GM23338 (cell line): Measurements from ENCODE around the gene SYNE1. TPM values are rescaled to one million over a fixed set of nuclear protein-coding genes. Genes with fewer than 3 reads are reported as not detected.

ENCODE experiments used
- ATAC-seq: fragments of 200-7000 bp; cut with Tn5 transposase; 3 replicates; pipeline ENCODE4 v1.9.1; 2020
- DNase-seq: peaks from one replicate; pipeline ENCODE4 v3.0.0-alpha.2; 2015; ENCODE audit warnings: low spot score
- H2AFZ ChIP-seq: fragments of 200-600 bp; sonication (generic); 2 replicates; pipeline ENCODE4 v1.8.0; 2016; ENCODE audit warnings: antibody characterized with exemption, mild to moderate bottlenecking, moderate library complexity
- H3F3A ChIP-seq: fragments of 200-600 bp; sonication (generic); replicated peaks from 2 replicates; pipeline ENCODE4 v1.8.0; 2017; ENCODE audit warnings: antibody characterized with exemption, mixed run types, low read depth
- H3K27ac ChIP-seq: fragments of 200-600 bp; sonication (generic); 2 replicates; pipeline ENCODE4 v1.6.1; 2016; ENCODE audit warnings: low read depth
- H3K27me3 ChIP-seq: fragments of 200-600 bp; sonication (generic); 2 replicates; pipeline ENCODE4 v1.8.0; 2016; ENCODE audit warnings: mild to moderate bottlenecking, mixed run types, moderate library complexity; ENCODE audit not compliant: insufficient read depth
- H3K36me3 ChIP-seq: fragments of 200-600 bp; sonication (generic); 2 replicates; pipeline ENCODE4 v1.8.0; 2016; ENCODE audit warnings: mild to moderate bottlenecking; ENCODE audit not compliant: insufficient read depth
- H3K4me1 ChIP-seq: fragments of 200-600 bp; sonication (generic); 2 replicates; pipeline ENCODE4 v1.8.0; 2016; ENCODE audit warnings: mild to moderate bottlenecking, moderate library complexity; ENCODE audit not compliant: insufficient read depth
- H3K4me2 ChIP-seq: fragments of 200-600 bp; sonication (generic); 2 replicates; pipeline ENCODE4 v1.7.1; 2017; ENCODE audit warnings: mixed run types
- H3K4me3 ChIP-seq: fragments of 200-600 bp; sonication (generic); 2 replicates; pipeline ENCODE4 v1.6.1; 2016; ENCODE audit warnings: mixed run types
- H3K79me2 ChIP-seq: fragments of 200-600 bp; sonication (generic); replicated peaks from 2 replicates; pipeline ENCODE4 v1.8.0; 2017; ENCODE audit warnings: mild to moderate bottlenecking; ENCODE audit not compliant: insufficient read depth
- H3K9me2 ChIP-seq: fragments of 200-600 bp; sonication (generic); 2 replicates; pipeline ENCODE4 v1.8.0; 2017; ENCODE audit not compliant: insufficient read depth
- H4K20me1 ChIP-seq: fragments of 200-600 bp; sonication (generic); replicated peaks from 2 replicates; pipeline ENCODE4 v1.8.0; 2017; ENCODE audit warnings: mild to moderate bottlenecking; ENCODE audit not compliant: insufficient read depth
- H3K27ac Mint-ChIP-seq: 2 replicates; pipeline ENCODE4 v1.8.0; 2020; ENCODE audit warnings: inconsistent platforms, mild to moderate bottlenecking, moderate library complexity, mixed read lengths
- H3K27me3 Mint-ChIP-seq: 3 replicates; pipeline ENCODE4 v1.8.0; 2022; ENCODE audit warnings: low read depth, mild to moderate bottlenecking, moderate library complexity, mixed read lengths, inconsistent platforms; ENCODE audit not compliant: insufficient read depth, poor library complexity
- H3K36me3 Mint-ChIP-seq: 3 replicates; pipeline ENCODE4 v1.8.0; 2021; ENCODE audit warnings: low read depth, mild to moderate bottlenecking, inconsistent platforms, moderate library complexity, mixed read lengths
- H3K4me1 Mint-ChIP-seq: 3 replicates; pipeline ENCODE4 v1.8.0; 2020; ENCODE audit warnings: mild to moderate bottlenecking, inconsistent platforms, mixed read lengths
- H3K4me3 Mint-ChIP-seq: 3 replicates; pipeline ENCODE4 v1.8.0; 2021; ENCODE audit warnings: moderate library complexity, mild to moderate bottlenecking, inconsistent platforms, mixed read lengths
- H3K9me3 Mint-ChIP-seq: 3 replicates; pipeline ENCODE4 v1.8.0; 2020; ENCODE audit warnings: moderate library complexity, mild to moderate bottlenecking, inconsistent platforms, mixed read lengths
- CREB1 ChIP-seq: fragments of 250-450 bp; sonication (Bioruptor Pico); IDR thresholded peaks from 2 replicates; pipeline ENCODE4 v1.5.0; 2020; ENCODE audit warnings: low read depth, mild to moderate bottlenecking, moderate library complexity
- CTCF ChIP-seq, 2 experiments: fragments of 200-600 bp in 1 of 2; sonication (generic) in 1 of 2; conservative IDR thresholded peaks; 2 replicates each; pipeline versions ENCODE4 v1.5.1 to v1.6.1; 2016 to 2017; ENCODE audit warnings: antibody characterized with exemption in 2 of 2, low read depth in 2 of 2, mild to moderate bottlenecking in 2 of 2, moderate library complexity in 1 of 2
- EZH2 ChIP-seq: fragments of 200-600 bp; sonication (generic); IDR thresholded peaks from one replicate; pipeline ENCODE4 v1.8.0; 2017; ENCODE audit warnings: antibody characterized with exemption, mild to moderate bottlenecking, low read depth; ENCODE audit not compliant: unreplicated experiment
- EZH2phosphoT487 ChIP-seq: fragments of 200-600 bp; sonication (generic); IDR thresholded peaks from one replicate; pipeline ENCODE4 v1.8.1; 2018; ENCODE audit warnings: antibody characterized with exemption; ENCODE audit not compliant: unreplicated experiment
- JUNB ChIP-seq: IDR thresholded peaks from one replicate; pipeline ENCODE4 v1.6.1; 2016; ENCODE audit warnings: antibody characterized with exemption; ENCODE audit not compliant: unreplicated experiment
- NANOG ChIP-seq: IDR thresholded peaks from 2 replicates; pipeline ENCODE4 v1.6.1; 2016; ENCODE audit warnings: antibody characterized with exemption, borderline replicate concordance
- POLR2AphosphoS5 ChIP-seq: IDR thresholded peaks from 2 replicates; pipeline ENCODE4 v1.6.1; 2016; ENCODE audit warnings: antibody characterized with exemption, low read depth
- REST ChIP-seq: IDR thresholded peaks from one replicate; pipeline ENCODE4 v1.6.1; 2018; ENCODE audit warnings: antibody characterized with exemption; ENCODE audit not compliant: unreplicated experiment
- STAT1 ChIP-seq: IDR thresholded peaks from one replicate; pipeline ENCODE4 v1.6.1; 2016; ENCODE audit warnings: antibody characterized with exemption; ENCODE audit not compliant: unreplicated experiment
- ZNF114 ChIP-seq: fragments of 250-450 bp; sonication (Bioruptor Pico); IDR thresholded peaks from 2 replicates; pipeline ENCODE4 v1.5.0; 2020; ENCODE audit warnings: mild to moderate bottlenecking, moderate library complexity
- ZNF331 ChIP-seq: fragments of 250-450 bp; sonication (Bioruptor Pico); IDR thresholded peaks from 2 replicates; pipeline ENCODE4 v1.5.0; 2020; ENCODE audit warnings: low read depth, mild to moderate bottlenecking, moderate library complexity
- polyA plus RNA-seq: library from polyadenylated mRNA; unstranded; fragments of >200 nt; fragmentation: Nextera tagmentation; extraction: Ambion mirVana; gene quantifications from 2 replicates; pipeline ENCODE4 v1.2.1, GENCODE V29; 2016
- total RNA-seq: library from RNA; depleted of rRNA; stranded (reverse); fragments of >200 nt; shearing (Covaris generic); gene quantifications from 2 replicates; pipeline ENCODE4 v1.2.3, GENCODE V29; 2014
- TF ChIP-seq, protein P1 (sequence below): fragments of 250-450 bp; sonication (Bioruptor Pico); IDR thresholded peaks from 2 replicates; pipeline ENCODE4 v1.5.0; 2020; ENCODE audit warnings: mild to moderate bottlenecking, moderate library complexity
- TF ChIP-seq, protein P2 (sequence below): IDR thresholded peaks from 2 replicates; pipeline ENCODE4 v1.6.1; 2016; ENCODE audit warnings: antibody characterized with exemption

Gene SYNE1
- total and polyA plus RNA-seq, 2 experiments from 2014 or later, result 3.9 to 13.6 TPM

DNA sequence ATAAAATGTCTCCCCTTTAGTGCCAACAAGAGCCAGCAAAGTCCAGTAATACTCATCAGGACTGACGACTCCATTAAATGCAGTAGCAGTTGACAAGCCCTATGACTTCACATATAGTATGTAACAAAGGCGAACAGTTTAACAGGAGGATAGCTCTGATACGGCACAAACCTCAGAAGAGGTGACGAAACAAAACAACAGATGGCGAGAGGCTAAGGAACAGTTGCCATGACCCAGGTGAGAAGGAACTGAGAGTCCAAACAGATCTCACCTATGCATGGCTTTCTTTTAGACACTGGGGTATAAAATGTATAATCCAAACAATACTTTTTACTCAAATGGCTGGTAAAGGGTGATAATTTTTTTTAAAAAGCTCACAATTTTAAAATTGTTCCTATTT lies 37.1 kb downstream of the SYNE1 start:
- Histone ChIP-seq H4K20me1 (no peaks in the 10 kb centered on the region), H3K27me3 (no peaks in the 10 kb centered on the region), H2AFZ (no peak overlapping the region), H3K79me2 (no peaks in the 10 kb centered on the region), H3K4me3 (no peak overlapping the region), H3K36me3 (no peaks in the 10 kb centered on the region), H3K4me2 (no peak overlapping the region), H3K4me1 (no peaks in the 10 kb centered on the region), H3F3A (no peaks in the 10 kb centered on the region), H3K27ac (no peak overlapping the region), H3K9me2 (peaks cover 6% of the 10 kb centered on the region; the same call in 1 of the 2 replicates)
- ATAC-seq (no peak), DNase-seq (no peak)
- Mint-ChIP-seq H3K27ac (no peak overlapping the region), H3K4me3 (no peak overlapping the region), H3K9me3 (no peaks in the 10 kb centered on the region), H3K4me1 (peaks cover 18% of the 10 kb centered on the region), H3K36me3 (no peaks in the 10 kb centered on the region), H3K27me3 (no peaks in the 10 kb centered on the region)
- TF ChIP-seq STAT1 (no peak), POLR2AphosphoS5 (no peak), REST (no peak), CTCF (conservative IDR thresholded peaks at IDR 0.05; ENCODE audit: low read depth in 2 of 2) (no peak), NANOG (no peak), EZH2 (no peak), JUNB (no peak), ZNF331 (no peak), CREB1 (CRISPR knock-in tag) (no peak), ZNF114 (no peak), EZH2phosphoT487 (no peak)
- TF ChIP-seq, protein P1, sequence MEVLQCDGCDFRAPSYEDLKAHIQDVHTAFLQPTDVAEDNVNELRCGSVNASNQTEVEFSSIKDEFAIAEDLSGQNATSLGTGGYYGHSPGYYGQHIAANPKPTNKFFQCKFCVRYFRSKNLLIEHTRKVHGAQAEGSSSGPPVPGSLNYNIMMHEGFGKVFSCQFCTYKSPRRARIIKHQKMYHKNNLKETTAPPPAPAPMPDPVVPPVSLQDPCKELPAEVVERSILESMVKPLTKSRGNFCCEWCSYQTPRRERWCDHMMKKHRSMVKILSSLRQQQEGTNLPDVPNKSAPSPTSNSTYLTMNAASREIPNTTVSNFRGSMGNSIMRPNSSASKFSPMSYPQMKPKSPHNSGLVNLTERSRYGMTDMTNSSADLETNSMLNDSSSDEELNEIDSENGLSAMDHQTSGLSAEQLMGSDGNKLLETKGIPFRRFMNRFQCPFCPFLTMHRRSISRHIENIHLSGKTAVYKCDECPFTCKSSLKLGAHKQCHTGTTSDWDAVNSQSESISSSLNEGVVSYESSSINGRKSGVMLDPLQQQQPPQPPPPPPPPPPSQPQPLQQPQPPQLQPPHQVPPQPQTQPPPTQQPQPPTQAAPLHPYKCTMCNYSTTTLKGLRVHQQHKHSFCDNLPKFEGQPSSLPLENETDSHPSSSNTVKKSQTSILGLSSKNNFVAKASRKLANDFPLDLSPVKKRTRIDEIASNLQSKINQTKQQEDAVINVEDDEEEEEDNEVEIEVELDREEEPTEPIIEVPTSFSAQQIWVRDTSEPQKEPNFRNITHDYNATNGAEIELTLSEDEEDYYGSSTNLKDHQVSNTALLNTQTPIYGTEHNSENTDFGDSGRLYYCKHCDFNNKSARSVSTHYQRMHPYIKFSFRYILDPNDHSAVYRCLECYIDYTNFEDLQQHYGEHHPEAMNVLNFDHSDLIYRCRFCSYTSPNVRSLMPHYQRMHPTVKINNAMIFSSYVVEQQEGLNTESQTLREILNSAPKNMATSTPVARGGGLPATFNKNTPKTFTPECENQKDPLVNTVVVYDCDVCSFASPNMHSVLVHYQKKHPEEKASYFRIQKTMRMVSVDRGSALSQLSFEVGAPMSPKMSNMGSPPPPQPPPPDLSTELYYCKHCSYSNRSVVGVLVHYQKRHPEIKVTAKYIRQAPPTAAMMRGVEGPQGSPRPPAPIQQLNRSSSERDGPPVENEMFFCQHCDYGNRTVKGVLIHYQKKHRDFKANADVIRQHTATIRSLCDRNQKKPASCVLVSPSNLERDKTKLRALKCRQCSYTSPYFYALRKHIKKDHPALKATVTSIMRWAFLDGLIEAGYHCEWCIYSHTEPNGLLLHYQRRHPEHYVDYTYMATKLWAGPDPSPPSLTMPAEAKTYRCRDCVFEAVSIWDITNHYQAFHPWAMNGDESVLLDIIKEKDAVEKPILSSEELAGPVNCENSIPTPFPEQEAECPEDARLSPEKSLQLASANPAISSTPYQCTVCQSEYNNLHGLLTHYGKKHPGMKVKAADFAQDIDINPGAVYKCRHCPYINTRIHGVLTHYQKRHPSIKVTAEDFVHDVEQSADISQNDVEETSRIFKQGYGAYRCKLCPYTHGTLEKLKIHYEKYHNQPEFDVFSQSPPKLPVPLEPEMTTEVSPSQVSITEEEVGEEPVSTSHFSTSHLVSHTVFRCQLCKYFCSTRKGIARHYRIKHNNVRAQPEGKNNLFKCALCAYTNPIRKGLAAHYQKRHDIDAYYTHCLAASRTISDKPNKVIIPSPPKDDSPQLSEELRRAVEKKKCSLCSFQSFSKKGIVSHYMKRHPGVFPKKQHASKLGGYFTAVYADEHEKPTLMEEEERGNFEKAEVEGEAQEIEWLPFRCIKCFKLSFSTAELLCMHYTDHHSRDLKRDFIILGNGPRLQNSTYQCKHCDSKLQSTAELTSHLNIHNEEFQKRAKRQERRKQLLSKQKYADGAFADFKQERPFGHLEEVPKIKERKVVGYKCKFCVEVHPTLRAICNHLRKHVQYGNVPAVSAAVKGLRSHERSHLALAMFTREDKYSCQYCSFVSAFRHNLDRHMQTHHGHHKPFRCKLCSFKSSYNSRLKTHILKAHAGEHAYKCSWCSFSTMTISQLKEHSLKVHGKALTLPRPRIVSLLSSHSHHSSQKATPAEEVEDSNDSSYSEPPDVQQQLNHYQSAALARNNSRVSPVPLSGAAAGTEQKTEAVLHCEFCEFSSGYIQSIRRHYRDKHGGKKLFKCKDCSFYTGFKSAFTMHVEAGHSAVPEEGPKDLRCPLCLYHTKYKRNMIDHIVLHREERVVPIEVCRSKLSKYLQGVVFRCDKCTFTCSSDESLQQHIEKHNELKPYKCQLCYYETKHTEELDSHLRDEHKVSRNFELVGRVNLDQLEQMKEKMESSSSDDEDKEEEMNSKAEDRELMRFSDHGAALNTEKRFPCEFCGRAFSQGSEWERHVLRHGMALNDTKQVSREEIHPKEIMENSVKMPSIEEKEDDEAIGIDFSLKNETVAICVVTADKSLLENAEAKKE (CRISPR knock-in tag), result no peak
- TF ChIP-seq, protein P2, sequence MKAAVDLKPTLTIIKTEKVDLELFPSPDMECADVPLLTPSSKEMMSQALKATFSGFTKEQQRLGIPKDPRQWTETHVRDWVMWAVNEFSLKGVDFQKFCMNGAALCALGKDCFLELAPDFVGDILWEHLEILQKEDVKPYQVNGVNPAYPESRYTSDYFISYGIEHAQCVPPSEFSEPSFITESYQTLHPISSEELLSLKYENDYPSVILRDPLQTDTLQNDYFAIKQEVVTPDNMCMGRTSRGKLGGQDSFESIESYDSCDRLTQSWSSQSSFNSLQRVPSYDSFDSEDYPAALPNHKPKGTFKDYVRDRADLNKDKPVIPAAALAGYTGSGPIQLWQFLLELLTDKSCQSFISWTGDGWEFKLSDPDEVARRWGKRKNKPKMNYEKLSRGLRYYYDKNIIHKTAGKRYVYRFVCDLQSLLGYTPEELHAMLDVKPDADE, result no peak
